RWPE2 (cell line): Measurements from ENCODE around the gene FTO.
"Not testable (repeated sequence)": the region's sequence is repeated elsewhere in the genome, so short reads cannot be mapped to it uniquely, and the experiment has no call there.

ENCODE experiments used
- ATAC-seq: fragments of 200-7000 bp; cut with Tn5 transposase; 3 replicates; pipeline ENCODE4 v1.9.1; 2021; ENCODE audit warnings: low read depth
- DNase-seq: peaks from one replicate; pipeline ENCODE4 v3.0.0-alpha.2; 2020; ENCODE audit warnings: low spot score
- H3K27ac ChIP-seq: fragments of 450-650 bp; 2 replicates; pipeline ENCODE4 v1.5.1; 2017; ENCODE audit warnings: mild to moderate bottlenecking; ENCODE audit not compliant: poor library complexity, severe bottlenecking
- H3K27me3 ChIP-seq: fragments of 250-450 bp; sonication (Bioruptor Pico); 2 replicates; pipeline ENCODE4 v1.5.1; 2021; ENCODE audit warnings: mild to moderate bottlenecking, moderate library complexity; ENCODE audit not compliant: insufficient read depth, poor library complexity, severe bottlenecking
- H3K36me3 ChIP-seq: fragments of 250-450 bp; sonication (Bioruptor Pico); 2 replicates; pipeline ENCODE4 v1.5.1; 2020; ENCODE audit warnings: low read depth, mild to moderate bottlenecking, moderate library complexity
- H3K4me1 ChIP-seq: fragments of 250-450 bp; sonication (Bioruptor Pico); 2 replicates; pipeline ENCODE4 v1.5.1; 2021; ENCODE audit warnings: mild to moderate bottlenecking, moderate library complexity; ENCODE audit not compliant: insufficient read depth, poor library complexity, severe bottlenecking
- H3K4me3 ChIP-seq: fragments of 250-450 bp; sonication (Bioruptor Pico); 2 replicates; pipeline ENCODE4 v1.5.1; 2021; ENCODE audit warnings: mild to moderate bottlenecking, moderate library complexity; ENCODE audit not compliant: severe bottlenecking
- H3K9me3 ChIP-seq: fragments of 250-450 bp; sonication (Bioruptor Pico); 2 replicates; pipeline ENCODE4 v1.5.1; 2021; ENCODE audit warnings: mild to moderate bottlenecking, moderate library complexity; ENCODE audit not compliant: severe bottlenecking
- TF ChIP-seq, protein P1 (sequence below): fragments of 450-650 bp; IDR thresholded peaks from one replicate; pipeline ENCODE4 v1.5.1; 2017; ENCODE audit warnings: mild to moderate bottlenecking, moderate library complexity; ENCODE audit not compliant: poor library complexity, severe bottlenecking

FTO gene

DNA sequence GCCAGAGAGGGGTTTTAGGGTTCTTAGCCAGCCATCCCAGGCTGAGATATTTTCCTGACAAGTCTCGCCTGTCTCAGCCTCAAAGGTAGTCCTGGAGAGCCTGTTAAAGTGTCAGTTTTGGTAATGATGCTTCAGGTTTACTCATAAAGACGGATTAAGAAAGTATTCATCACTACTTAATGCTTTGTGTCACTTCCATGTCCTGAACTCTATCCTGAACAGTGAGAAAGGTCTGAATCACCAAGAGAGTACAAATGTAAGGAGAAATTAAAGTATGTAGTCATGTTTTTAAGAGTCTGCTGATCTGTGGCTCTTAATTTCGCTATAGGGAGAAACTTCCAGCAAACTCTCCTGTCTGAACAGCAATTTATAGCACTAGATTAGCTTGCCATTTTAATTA, 14.3 kb upstream of the FTO start:
- ATAC-seq, result peak; percentile 73
- TF ChIP-seq, protein P1, sequence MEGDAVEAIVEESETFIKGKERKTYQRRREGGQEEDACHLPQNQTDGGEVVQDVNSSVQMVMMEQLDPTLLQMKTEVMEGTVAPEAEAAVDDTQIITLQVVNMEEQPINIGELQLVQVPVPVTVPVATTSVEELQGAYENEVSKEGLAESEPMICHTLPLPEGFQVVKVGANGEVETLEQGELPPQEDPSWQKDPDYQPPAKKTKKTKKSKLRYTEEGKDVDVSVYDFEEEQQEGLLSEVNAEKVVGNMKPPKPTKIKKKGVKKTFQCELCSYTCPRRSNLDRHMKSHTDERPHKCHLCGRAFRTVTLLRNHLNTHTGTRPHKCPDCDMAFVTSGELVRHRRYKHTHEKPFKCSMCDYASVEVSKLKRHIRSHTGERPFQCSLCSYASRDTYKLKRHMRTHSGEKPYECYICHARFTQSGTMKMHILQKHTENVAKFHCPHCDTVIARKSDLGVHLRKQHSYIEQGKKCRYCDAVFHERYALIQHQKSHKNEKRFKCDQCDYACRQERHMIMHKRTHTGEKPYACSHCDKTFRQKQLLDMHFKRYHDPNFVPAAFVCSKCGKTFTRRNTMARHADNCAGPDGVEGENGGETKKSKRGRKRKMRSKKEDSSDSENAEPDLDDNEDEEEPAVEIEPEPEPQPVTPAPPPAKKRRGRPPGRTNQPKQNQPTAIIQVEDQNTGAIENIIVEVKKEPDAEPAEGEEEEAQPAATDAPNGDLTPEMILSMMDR, result no peak
- no peak for DNase-seq

DNA sequence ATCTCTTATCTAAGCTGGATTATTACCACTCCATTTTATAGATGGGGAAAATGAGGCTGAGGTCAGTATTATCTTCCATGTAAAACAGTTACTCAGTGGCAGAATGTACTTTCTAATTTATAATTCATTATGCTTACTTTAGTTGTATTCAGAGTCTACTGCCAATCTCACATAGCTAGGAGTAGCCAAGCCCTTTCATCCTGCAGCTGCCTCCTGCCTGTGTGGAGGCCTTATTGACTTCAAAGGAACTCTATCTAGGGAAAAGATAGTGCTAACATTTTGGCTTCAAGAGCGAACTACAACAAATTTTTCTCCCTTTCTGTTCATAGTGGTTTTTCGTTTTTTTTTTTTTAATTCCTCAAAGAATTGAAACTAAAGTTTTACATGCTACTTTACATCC, 13.2 kb upstream of the FTO start:
- no peaks in the 10 kb centered on the region for H3K9me3 ChIP-seq
- H3K27ac ChIP-seq, result no peak overlapping the region
- peaks cover 40% of the 10 kb centered on the region for H3K36me3 ChIP-seq
- TF ChIP-seq, protein P1, result no peak
- DNase-seq, result no peak
- H3K27me3 ChIP-seq, result no peaks in the 10 kb centered on the region
- no peaks in the 10 kb centered on the region for H3K4me1 ChIP-seq
- no peak overlapping the region for H3K4me3 ChIP-seq
- no peak for ATAC-seq

More for the DNA sequence above, 14.3 kb upstream of the FTO start:
- H3K9me3 ChIP-seq, result no peaks in the 10 kb centered on the region
- H3K4me3 ChIP-seq, result no peak overlapping the region
- no peaks in the 10 kb centered on the region for H3K4me1 ChIP-seq
- H3K36me3 ChIP-seq, result peaks cover 46% of the 10 kb centered on the region
- H3K27ac ChIP-seq, result no peak overlapping the region
- H3K27me3 ChIP-seq, result no peaks in the 10 kb centered on the region

GRCh38 chr16:53692146-53692545, 11.8 kb upstream of the FTO start:
- DNase-seq (no peak), ATAC-seq (no peak)
- peaks cover 36% of the 10 kb centered on the region for H3K36me3 ChIP-seq
- no peaks in the 10 kb centered on the region for H3K9me3 ChIP-seq
- TF ChIP-seq, protein P1, result no peak
- no peaks in the 10 kb centered on the region for H3K27me3 ChIP-seq
- H3K4me3 ChIP-seq, result no peak overlapping the region
- no peak overlapping the region for H3K27ac ChIP-seq
- H3K4me1 ChIP-seq, result no peaks in the 10 kb centered on the region

DNA sequence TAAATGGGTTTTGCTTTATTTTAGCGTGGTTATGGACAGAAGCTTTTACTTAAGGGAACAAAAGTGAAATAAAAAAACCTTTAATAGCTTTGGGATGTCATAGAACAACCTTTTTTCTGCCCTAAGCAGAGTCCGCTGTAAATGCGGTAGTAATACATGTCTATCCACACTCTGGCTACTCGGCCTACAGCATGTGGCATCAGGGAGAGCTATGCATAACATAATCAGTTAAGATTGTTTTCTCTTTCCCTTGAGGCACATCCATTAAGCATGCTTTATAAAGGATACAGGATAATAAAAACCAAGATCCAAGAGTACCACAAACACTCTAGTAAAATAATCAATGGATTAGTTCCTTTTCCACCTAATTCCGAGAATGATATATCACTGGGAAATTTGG, 10.6 kb upstream of the FTO start:
- ATAC-seq (no peak), DNase-seq (no peak)
- Histone ChIP-seq H3K36me3 (peaks cover 29% of the 10 kb centered on the region), H3K4me1 (no peaks in the 10 kb centered on the region), H3K4me3 (no peak overlapping the region), H3K27ac (no peak overlapping the region), H3K9me3 (no peaks in the 10 kb centered on the region), H3K27me3 (no peaks in the 10 kb centered on the region)
- TF ChIP-seq, protein P1, result no peak

- Histone ChIP-seq H3K27ac (no peak overlapping the region), H3K27me3 (no peaks in the 10 kb centered on the region), H3K4me3 (no peak overlapping the region), H3K9me3 (no peaks in the 10 kb centered on the region), H3K4me1 (no peaks in the 10 kb centered on the region), H3K36me3 (peaks cover 33% of the 10 kb centered on the region)
- TF ChIP-seq, protein P1, result no peak
- no peak for DNase-seq
- ATAC-seq, result no peak
These were observed 8.9 kb upstream of the FTO start for GRCh38 chr16:53695070-53695469.

DNA sequence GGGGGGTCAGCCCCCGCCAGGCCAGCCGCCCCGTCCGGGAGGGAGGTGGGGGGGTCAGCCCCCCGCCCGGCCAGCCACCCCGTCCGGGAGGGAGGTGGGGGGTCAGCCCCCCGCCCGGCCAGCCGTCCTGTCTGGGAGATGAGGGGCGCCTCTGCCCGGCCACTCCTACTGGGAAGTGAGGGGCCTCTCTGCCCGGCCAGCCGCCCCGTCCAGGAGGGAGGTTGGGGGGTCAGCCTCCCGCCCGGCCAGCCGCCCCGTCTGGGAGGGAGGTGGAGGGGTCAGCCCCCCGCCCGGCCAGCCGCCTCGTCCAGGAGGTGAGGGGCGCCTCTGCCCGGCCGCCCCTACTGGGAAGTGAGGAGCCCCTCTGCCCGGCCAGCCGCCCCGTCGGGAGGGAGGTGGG, 5.7 kb upstream of the FTO start:
- not testable (repeated sequence) for H3K4me3 ChIP-seq, DNase-seq, H3K4me1 ChIP-seq, H3K27ac ChIP-seq, ATAC-seq, H3K9me3 ChIP-seq, H3K27me3 ChIP-seq
- peaks cover 40% of the 10 kb centered on the region for H3K36me3 ChIP-seq
